ENCODE results near the gene MPPED2. TPM values are rescaled to one million over a fixed set of nuclear protein-coding genes. Genes with fewer than 3 reads are reported as not detected.

The MPPED2 gene
- total RNA-seq, 1 experiment from 2014 or later, result not detected

GRCh38 chr11:30422447-30423278 is 163.5 kb downstream of the MPPED2 start:
- H3K27ac ChIP-seq (ENCODE audit: low read depth, low read length), result no peak overlapping the region
- intact Hi-C loops (cut with micrococcal nuclease), result no loop called here
- no TSS peak for BruUV-seq (replicated peaks)
- no peak overlapping the region for H3K4me3 ChIP-seq (replicated peaks in 1 of 2; ENCODE audit: low read depth in 1 of 2, low read length in 2 of 2)
- H4K20me1 ChIP-seq (ENCODE audit: insufficient read depth), result no peaks in the 10 kb centered on the region
- DNase-seq (ENCODE audit: low read depth, low spot score) (no peak), ATAC-seq (no peak)
- H2AFZ ChIP-seq (ENCODE audit: low read depth, low read length, poor library complexity, severe bottlenecking), result no peak overlapping the region
- H3K4me1 ChIP-seq (ENCODE audit: control insufficient read depth in 1 of 2, insufficient read depth in 2 of 2, low read length in 2 of 2), result no peaks in the 10 kb centered on the region
- TF ChIP-seq POLR2A (IDR thresholded peaks at IDR 0.05; ENCODE audit: borderline replicate concordance, extremely low read depth, insufficient read depth, insufficient read length) (no peak), MAX (IDR thresholded peaks at IDR 0.05) (no peak), SIN3A (IDR thresholded peaks at IDR 0.05; ENCODE audit: low read depth) (no peak), FOSL1 (IDR thresholded peaks at IDR 0.05; ENCODE audit: low read depth) (no peak), ZBTB33 (IDR thresholded peaks at IDR 0.05; ENCODE audit: extremely low read depth, insufficient replicate concordance, low read length) (no peak), EZH2 (IDR thresholded peaks at IDR 0.05) (no peak)
- no peaks in the 10 kb centered on the region for H3K9me3 ChIP-seq (ENCODE audit: control insufficient read depth in 1 of 2, insufficient read depth in 1 of 2, low read depth in 1 of 2, low read length in 2 of 2)
- peaks cover 91% of the 10 kb centered on the region for H3K27me3 ChIP-seq (ENCODE audit: insufficient read depth, low read length)
- ChIA-PET POLR2A (no interaction called here), RAD21 (ENCODE audit: low non-redundant PET in 1 of 2, low total read pairs in 2 of 2, uncharacterized antibody in 2 of 2, unreplicated experiment in 2 of 2) (no interaction called here), CTCF (no interaction called here)
- no peak overlapping the region for H3K9ac ChIP-seq (ENCODE audit: low read length)
- no peaks in the 10 kb centered on the region for H3K9me2 ChIP-seq (ENCODE audit: insufficient read depth)
- no peaks in the 10 kb centered on the region for H3K79me2 ChIP-seq (ENCODE audit: insufficient read depth, low read length)
- H3K4me2 ChIP-seq (ENCODE audit: low read length), result no peak overlapping the region
- no peaks in the 10 kb centered on the region for H3K36me3 ChIP-seq (ENCODE audit: control insufficient read depth in 1 of 2, insufficient read depth in 2 of 2, low read length in 2 of 2)

- Histone ChIP-seq H3K36me3 (ENCODE audit: control insufficient read depth in 1 of 2, insufficient read depth in 2 of 2, low read length in 2 of 2) (no peaks in the 10 kb centered on the region), H3K27me3 (ENCODE audit: insufficient read depth, low read length) (peaks cover 81% of the 10 kb centered on the region), H4K20me1 (ENCODE audit: insufficient read depth) (no peaks in the 10 kb centered on the region), H3K9me3 (ENCODE audit: control insufficient read depth in 1 of 2, insufficient read depth in 1 of 2, low read depth in 1 of 2, low read length in 2 of 2) (no peaks in the 10 kb centered on the region), H3K4me3 (replicated peaks in 1 of 2; ENCODE audit: low read depth in 1 of 2, low read length in 2 of 2) (no peak overlapping the region), H3K4me2 (ENCODE audit: low read length) (no peak overlapping the region), H2AFZ (ENCODE audit: low read depth, low read length, poor library complexity, severe bottlenecking) (no peak overlapping the region), H3K9me2 (ENCODE audit: insufficient read depth) (no peaks in the 10 kb centered on the region), H3K9ac (ENCODE audit: low read length) (no peak overlapping the region), H3K4me1 (ENCODE audit: control insufficient read depth in 1 of 2, insufficient read depth in 2 of 2, low read length in 2 of 2) (no peaks in the 10 kb centered on the region), H3K79me2 (ENCODE audit: insufficient read depth, low read length) (no peaks in the 10 kb centered on the region), H3K27ac (ENCODE audit: low read depth, low read length) (no peak overlapping the region)
- BruUV-seq (replicated peaks), result no TSS peak
- TF ChIP-seq EGR1 (IDR thresholded peaks at IDR 0.05; ENCODE audit: low read depth) (no peak), REST (IDR thresholded peaks at IDR 0.05; ENCODE audit: low read depth) (no peak), SP1 (IDR thresholded peaks at IDR 0.05; ENCODE audit: low read depth) (no peak), POLR2AphosphoS5 (IDR thresholded peaks at IDR 0.05; ENCODE audit: low read depth, low read length) (no peak)
- CTCF ChIA-PET, result no interaction called here
- intact Hi-C loops (cut with micrococcal nuclease), result no loop called here
- RAD21 ChIA-PET (ENCODE audit: low non-redundant PET in 1 of 2, low total read pairs in 2 of 2, uncharacterized antibody in 2 of 2, unreplicated experiment in 2 of 2), result no interaction called here
- POLR2A ChIA-PET, result no interaction called here
- no peak for ATAC-seq
- no peak for DNase-seq (ENCODE audit: low read depth, low spot score)
These were observed 165.8 kb downstream of the MPPED2 start for GRCh38 chr11:30420233-30420787.
